Measurements from ENCODE around the gene ONECUT3. TPM values are rescaled to one million over a fixed set of nuclear protein-coding genes. Genes with fewer than 3 reads are reported as not detected.
"Not testable (repeated sequence)": the region's sequence is repeated elsewhere in the genome, so short reads cannot be mapped to it uniquely, and the experiment has no call there.

ONECUT3 gene
- total RNA-seq, 1 donor from 2014 or later: not detected

DNA sequence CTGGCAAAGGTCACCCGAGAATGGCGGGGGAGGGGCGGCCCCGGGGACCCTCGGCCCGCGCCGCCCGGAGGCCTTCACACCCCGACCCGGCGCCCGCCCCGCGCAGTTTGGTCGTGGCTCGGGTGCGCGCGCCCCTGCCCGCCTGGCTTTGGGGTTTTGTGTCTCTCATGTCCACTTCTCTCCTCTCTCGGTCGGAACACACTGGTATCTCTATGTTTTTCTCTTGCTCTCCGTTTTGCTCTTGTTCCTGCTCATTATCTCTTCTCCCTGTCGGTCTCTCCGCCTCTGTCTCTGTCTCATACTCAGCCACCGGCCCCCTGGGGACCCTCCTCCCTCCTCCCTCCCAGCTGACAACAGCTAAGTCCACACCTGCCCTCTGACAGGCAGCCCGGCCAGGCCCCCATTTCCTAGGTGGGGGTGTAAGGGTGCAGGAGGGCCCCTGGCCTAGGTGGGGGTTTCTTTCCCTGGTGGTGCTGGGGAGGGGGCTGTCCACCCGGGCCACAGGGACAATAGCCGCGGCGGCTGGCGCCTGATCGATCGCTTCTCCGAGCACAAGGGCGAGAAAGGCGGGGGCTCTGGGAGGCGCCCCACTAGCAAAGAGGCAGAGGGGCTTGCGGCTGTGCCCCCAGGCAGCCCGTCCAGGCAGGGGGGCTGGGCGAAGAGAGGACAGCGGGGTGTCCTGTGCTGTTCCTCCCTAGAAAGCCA is 2.3 kb downstream of the ONECUT3 start:
- DNase-seq (ENCODE audit: low spot score): no peak

DNA sequence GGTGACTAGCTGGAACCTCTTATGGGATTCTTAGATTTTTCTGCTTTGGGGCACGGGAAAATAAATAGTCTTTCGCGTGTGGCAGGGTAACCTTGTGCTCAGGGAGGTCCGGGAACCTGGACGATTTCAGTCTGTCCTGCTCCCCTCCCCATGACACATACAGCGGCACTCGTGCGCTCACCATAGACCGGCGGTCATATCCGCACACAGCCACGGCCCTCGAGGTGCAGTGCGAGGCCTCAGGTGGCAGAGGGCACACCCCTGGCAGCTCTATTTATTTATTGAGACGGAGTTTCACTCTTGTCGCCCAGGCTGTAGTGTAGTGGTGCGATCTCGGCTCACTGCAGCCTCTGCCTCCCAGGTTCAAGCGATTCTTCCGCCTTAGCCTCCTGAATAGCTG is 3.0 kb downstream of the ONECUT3 start:
- no peak for DNase-seq (ENCODE audit: low spot score)

DNA sequence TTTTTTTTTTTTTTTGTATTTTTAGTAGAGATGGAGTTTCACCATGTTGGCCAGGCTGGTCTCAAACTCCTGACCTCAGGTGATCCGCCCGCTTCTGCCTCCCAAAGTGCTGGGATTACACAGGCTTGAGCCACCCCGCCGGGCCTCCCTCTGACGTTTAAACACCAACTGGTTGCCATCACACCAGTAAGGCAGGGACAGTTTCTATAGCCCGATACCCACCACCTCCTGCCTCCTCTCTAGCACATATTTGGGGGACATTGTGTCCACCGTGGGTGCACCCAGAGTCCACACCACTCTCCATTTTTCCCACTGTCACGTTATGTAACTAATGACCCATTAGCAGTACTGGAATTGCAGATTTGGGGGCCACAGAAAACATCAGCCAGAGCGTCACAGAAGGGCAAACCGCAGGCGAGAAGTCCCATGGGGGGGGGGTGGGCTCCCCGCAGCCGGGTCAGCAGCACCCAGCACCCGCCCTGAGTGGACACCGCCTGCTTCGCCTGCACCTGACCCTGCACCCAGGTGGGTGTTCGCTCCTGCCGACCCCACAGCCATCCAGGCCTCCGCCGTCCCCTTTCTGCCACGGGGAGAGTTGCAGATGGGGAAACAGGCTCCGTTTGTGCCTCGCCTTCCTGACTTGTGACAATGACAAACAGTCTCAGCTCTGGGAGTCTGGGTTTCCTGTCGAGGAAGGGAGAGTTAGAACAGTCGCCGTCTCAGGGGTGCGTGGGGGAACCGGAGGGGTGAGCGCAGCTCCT is 3.6 kb downstream of the ONECUT3 start:
- no peak for DNase-seq (ENCODE audit: low spot score)

DNA sequence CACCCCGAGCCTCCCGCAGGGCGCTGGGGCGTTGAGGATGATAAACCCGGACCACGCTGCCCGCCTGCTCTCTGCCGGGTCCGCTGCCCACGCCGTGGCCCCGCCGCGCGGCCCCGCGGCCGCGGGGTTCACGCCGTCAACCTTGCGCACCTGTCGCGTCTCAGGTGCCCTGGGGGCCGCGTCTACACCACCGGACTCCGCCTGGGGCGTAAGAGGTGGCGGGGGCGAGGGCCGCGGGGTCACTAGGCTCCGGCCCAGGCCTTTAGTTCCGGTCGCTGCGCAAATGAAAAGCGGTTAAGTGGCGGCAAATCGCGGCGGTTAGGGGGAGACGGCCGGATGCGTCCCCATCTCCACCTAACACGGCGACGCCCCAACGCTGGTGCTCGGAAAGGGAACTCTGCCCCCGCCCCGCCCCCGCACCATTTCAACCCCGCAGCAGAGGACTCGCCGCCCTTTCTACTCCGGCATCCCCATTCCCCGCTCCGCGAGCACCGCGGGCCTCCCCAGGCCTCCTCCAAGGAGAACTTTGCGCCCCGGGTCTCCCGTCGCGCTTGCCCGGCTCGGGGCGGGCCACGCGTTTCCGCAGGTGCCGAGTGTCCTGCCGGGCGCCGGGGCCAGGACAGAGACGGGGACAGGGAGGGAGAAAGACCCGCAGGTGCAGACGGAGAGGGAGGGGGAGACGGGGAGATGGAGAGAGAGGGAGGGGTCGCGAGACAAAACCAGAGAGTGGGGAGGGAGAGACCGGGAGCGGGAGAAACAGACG is 4.3 kb downstream of the ONECUT3 start:
- DNase-seq (ENCODE audit: low spot score): no peak

DNA sequence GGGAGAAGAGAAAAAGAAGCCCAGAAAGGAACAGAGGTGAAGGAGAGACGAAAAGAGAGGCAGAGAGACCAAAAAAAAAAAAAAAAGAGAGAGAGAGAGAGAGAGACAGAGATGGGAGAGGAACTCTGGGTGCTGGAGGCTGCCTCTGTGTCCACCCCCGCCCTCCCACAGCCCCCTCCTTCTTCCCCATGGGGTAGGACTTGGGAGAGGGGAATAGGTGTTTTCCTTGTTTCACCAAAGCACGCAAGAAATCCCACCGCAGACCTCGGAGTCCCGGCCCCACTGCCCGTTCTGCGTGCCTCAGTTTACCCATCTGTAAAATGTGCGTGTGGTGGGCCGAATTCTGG is 4.9 kb downstream of the ONECUT3 start:
- DNase-seq (ENCODE audit: low spot score): no peak

DNA sequence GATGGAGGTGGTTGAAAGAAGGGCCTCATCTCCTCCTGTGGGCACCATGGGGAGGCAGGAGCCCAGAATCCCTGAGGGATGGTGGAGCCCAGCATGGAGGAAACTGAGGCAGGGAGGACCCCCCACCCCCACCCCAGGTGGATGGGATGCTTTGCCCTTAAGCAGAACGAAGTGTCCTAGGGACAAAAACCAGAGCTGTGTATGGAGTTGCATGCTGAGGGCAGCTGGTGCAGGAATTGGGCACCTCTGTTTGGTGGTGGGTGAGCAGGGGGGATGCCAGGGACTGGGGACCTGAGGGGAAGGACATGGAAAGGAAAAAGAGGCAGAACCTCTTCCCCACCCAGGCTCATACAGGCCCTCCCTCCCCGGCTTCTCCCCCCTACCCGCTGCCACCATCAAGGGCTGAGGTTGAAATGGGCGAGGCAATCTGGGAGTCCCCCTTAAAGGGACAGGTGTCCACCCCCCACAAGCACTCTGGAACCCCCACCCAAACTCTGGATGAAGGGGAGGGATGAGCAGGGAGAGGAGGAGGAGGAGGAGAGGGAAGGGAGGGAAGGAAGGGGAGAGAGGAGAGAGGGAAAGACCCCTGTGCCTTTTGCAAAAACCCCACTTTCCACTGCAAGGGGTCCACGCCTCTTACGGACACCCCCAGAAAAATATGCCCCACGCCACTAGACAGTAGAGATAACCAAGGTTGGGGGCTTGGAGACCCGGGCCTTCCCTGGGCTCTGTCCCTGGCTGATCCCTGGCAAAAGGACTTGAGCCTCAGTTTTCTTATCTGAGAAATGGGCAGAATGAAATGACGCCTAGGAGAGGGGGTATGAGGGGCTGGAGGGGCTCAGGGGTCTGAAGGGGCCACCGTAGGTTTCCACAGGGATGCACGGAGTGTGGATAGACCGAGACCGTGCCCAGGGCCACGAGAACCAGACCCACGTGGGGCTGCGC is 5.9 kb downstream of the ONECUT3 start:
- DNase-seq (ENCODE audit: low spot score): no peak

DNA sequence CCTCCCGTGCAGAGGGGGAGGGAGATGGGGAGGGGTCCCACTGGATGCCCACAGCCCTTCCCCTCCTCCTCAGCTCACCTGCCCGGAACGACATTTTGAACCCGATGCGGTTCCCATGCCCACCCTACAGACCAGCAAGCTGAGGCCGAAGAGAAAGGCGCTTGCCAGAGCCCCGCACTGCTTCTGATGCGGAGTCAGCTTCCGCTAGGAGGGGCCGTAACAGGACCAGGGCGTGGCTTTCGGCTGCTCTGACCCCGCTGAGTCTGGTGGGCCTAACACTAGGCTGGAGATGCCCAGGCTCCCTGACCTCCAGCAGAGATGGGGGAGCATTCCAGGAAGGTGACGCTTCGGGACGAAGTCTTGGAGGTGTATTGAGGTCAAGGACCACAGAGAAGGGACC is 6.7 kb downstream of the ONECUT3 start:
- no peak for DNase-seq (ENCODE audit: low spot score)

DNA sequence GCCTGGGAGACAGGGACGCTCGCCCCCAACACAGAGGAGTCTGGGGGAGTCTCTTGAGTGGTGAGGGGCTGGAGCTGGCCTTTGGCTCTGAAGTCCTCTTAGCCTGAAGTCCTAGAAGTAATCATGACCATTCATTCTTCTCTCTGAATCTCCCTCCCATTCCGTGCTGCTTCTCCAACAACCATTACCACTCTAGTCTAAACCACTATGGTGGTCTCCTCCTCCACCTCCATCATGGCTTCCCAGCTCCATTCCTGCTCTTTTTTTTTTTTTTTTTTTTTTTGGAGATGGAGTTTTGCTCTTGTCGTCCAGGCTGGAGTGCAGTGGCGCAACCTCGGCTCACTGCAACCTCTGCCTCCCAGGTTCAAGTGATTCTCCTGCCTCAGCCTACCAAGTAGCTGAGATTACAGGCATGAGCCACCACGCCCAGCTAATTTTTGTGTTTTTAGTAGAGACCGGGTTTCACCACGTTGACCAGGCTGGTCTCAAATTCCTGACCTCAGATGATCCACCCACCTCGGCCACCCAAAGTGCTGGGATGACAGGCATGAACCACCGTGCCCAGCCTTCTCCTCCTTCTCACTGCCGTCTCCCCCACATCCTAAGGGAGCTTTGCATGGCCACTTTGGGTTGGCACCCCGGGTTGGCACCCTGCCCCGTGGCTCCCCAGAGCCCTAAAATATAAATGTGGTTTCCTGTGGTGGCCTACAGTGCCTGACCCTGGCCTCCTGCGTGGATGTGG is 7.7 kb downstream of the ONECUT3 start:
- DNase-seq (ENCODE audit: low spot score): not testable (repeated sequence)

DNA sequence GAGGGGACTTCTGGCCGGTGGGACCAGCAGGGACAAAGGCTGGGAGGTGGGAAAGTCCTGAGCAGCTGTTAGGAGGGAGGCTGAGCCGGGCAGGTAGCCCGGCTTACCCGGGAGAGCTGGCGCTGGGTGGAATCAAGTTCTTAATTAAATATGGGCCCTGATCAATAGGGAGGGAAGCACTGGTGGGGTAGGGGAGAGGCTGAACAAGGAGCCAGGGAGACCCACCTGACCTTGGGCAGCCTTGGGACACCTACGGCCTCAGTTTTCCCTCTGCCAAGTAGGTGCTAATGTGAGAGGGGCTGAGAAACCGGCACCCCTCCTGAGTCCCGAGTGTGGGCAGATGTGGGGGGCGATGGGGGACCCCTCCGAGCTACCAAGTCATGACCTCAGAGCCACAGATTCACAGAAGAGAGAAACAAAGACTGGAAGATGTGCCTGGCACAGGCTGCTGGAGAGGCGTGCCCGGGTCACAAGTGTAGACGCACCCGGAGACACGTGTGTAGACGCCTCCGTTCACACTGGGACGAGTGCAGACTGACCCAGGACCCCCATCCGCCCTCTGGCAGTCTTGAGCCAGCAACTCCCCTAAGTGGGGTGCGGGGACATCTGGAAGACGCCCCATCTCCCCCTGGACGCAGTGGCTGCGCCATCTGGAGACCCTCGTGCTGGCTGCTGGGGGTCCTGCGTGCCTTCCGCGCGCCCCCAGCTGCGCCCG is 8.4 kb downstream of the ONECUT3 start:
- DNase-seq (ENCODE audit: low spot score): no peak

DNA sequence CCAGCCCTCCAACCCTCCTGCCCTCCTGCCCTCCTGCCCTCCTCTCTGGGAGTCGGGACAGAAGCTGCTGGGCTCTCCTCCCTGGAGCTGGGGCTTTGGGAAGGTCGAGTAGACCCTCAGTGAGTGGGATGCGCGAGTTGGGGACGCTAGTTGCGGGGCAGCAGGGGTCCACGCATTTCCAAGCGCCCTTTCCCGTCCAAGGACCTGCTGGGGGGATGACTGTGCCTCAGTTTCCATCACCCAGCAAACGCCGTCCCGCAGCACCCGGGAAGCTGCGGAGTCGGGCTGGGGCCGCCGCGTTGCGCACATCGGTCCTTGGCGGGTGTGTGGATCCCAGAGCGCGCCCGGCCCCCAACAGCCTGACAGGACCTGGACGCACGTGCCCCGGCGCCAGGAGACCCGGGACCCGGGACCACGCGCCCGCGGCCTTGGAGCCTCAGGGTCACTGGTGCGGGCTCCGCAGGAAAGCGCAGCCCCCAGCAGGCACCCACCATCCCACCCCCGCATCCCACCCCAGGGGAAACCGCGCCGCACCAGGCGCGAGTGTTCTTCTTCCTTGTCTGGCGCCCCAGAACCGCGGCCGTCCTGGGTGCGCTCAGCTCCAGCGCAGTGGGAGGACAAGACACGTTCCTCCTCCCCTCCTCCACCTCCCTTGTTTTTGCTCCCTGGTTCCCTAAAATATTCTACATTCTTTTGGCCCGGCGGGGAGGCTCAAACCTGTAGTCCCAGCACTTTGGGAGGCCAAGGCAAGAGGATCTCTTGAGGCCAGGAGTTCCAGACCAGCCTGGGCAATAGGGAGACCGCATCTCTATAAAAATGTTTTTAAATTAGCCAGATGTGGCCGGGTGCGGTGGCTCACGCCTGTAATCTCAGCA is 9.2 kb downstream of the ONECUT3 start:
- no peak for DNase-seq (ENCODE audit: low spot score)

DNA sequence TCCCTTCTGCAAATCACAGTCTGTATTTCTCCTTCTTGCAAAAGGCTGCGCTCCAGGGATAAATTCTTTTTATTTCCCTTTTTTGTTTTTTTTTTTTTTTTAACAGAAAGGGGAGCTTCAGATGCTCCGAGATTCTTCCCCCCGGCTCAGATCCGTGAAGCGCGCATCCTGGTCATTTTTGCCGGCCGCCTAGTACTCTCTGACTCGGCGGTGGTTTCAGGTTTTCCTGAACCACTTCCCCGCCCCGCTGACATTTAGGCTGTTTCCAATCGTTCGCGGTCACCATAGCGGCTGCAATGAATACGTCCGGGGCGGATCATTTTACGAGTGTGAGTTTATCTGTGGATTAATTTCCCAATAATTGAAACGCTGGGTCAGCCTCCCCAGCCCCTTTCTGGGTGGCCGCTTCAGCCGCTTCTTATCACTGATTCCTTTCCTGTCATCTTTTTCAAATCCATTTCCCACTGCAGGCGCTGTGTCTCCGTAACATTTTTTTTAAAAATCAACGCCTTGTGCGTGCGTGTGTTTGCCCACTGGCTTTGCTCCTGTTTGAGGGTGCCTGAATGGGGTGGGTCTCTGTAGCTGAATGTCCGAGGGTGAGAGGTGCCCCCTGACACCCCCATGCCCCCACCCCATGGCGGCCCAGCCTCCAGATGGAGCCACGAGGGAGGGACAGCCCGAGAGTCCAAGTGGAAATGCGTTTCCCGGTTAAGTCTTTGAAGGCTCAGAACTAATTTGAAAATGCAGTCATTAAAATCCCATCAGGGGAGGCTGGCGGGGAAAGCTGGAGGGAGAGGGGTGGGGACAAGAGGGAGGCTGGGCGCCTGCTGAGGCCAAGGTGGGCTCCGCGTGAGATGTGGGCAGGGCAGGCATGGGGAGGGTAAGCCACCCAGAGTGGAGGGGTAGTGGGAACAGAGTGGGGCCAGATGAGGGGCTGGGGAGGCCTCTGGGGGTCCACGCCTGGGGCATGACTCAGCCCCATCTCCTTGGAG is 10.6 kb downstream of the ONECUT3 start:
- no peak for DNase-seq (ENCODE audit: low spot score)

DNA sequence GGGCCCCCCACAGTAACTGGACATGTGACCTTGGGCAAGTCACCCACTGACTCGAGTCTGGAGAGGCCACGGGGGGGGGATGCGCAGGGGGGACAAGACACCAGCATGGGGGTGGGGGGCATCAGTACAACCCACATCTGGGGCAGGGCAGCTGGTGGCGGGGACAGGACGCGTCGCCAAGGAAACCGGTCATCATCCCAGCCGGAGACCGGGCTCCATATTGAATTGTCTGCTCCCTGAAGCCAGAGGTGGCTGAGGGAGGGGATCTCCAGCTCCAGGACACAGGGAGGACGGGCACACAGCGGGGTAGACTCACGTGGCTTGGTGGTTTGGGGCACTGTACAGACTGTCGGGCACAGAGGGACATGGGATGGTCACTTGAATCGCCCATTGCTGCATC is 11.4 kb downstream of the ONECUT3 start:
- no peak for DNase-seq (ENCODE audit: low spot score)

DNA sequence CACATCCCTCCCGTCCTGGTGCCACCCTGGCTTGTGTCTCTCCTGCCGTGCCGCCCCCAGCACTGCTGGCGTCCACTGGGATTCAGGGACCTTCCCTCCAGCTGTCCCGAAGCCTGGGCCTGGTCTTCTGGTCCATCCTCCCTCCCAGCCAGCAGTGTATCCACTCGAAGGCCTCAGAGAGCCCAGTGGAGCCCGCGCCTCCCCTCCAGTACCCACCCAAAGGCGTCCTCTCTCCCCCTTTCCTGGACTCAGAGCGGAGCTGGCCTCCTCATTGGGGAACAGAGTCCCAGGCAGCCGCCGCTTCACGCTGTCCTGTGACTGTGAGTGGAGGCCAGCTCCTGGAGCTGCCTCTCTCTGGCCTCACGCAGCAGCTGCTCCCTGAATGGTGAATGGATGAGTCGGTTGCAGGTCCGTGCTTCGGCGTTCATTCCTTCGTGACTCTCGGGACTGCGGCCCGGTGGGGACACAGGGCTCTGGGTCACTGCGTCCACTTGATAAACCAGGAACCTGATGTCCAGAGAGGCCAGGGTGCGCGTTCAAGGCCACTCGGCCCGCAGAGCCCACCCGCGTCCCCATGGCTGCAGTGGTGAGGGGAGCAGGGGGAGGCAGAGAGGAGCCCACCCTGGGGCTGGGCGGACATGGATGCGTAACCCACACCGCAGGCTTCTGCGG is 12.1 kb downstream of the ONECUT3 start:
- no peak for DNase-seq (ENCODE audit: low spot score)

DNA sequence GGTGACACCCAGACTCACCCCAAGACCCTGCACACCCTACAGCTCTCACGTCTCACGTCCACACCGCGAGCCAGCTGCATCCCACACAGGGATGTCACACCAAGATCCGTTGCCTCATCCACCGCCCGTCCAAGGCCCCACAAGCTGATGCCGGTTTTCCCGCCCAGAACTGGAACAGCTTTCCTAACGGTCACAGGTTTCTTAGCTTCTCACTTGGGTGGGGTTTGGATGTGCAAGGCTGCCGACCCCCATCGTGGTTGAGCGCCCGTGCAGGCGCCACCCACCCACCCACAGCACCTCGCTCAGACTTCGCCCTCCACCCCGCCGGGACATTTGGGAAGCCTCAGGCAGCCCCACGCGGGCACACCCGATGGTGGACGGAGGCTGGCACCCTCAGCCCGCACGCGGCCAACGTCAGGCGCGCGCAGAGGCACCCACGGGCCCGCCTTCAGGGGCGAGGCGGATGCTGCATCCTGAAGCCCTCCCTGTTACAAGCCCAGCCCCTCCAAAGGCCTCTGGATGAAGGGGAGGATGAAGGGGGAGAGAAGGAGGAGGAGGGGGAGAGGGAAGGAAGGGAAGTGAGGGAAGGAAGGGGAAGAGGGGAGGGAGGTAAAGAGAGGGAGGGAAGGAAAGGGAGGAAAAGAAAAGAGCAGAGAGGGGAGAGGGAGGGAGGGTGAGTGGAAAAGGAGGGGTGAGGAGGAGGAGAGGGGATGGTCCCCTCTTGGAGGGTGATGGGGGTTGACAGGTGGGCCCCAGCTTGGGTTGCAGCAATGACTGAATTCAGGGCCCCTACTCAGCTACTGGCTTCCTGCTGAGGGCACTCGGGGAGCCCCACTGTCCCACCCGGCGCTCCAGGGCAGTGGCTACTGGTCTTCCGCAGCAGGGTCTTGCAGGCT is 12.8 kb downstream of the ONECUT3 start:
- no peak for DNase-seq (ENCODE audit: low spot score)

DNA sequence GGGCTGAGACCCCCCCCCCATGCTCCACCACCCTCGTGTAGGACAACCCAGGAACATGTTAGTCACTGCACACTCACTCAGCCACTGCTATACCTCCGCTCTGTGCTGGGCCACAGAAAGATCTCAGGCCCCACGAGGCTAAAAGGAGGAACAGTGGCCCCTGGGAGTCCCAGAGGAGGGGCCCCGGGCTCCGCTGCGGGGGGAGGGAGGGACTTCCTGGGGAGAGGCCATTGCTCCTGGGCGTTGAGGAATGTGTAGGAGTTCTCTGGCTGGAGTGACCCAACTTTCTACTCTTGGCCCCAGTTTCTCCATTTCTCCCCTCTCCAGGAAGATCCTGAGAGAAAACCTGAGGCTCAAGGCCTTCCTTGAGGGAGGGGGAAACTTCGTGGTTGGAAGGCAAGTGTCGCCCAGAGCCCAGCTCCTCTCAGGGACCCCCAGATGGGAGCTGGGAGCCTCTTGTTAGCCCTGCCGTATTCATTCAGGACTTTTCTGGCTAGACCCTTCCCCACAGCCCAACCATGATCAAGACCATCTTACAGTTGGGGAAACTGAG is 13.6 kb downstream of the ONECUT3 start:
- no peak for DNase-seq (ENCODE audit: low spot score)

DNA sequence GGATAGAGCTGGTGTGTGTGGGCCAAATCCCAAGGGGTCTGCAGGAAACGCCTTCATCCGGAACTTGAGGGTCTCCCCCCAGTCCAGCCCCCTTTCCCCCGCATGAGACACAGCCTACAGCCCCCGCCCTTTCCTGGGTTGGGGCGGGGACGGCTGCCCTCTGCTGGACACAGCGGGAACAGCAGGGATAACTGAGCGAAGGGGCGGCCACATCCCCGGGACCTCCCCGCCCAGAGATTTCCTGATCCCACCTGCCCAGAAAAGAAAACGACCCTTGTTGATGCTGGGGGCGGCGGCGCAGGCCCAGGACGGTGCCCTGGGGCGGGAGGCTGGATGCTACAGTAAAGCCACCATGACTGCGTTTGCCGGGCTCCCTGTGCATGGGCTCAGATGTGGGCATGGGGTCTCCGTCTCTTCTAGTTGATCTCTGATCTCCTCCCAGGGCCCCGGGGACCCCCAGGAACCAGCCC is 14.2 kb downstream of the ONECUT3 start:
- no peak for DNase-seq (ENCODE audit: low spot score)

Data from ureter (tissue), 1 donor.